HFFc6 (cell line): ENCODE data around the gene SOWAHA. TPM values are rescaled to one million over a fixed set of nuclear protein-coding genes. Genes with fewer than 3 reads are reported as not detected.
"Not testable (repeated sequence)": the region's sequence is repeated elsewhere in the genome, so short reads cannot be mapped to it uniquely, and the experiment has no call there.

ENCODE experiments used
- DNase-seq: peaks from one replicate; pipeline ENCODE4 v3.0.0-alpha.2; 2018
- H3K27ac Mint-ChIP-seq: 2 replicates; pipeline ENCODE4 v1.8.0; 2020; ENCODE audit warnings: mild to moderate bottlenecking, mixed read lengths
- H3K27me3 Mint-ChIP-seq: 2 replicates; pipeline ENCODE4 v1.8.0; 2021; ENCODE audit warnings: mild to moderate bottlenecking, moderate library complexity, mixed read lengths; ENCODE audit not compliant: insufficient read depth
- H3K36me3 Mint-ChIP-seq: 2 replicates; pipeline ENCODE4 v1.8.0; 2021; ENCODE audit warnings: low read depth, mixed read lengths
- H3K4me1 Mint-ChIP-seq: 2 replicates; pipeline ENCODE4 v1.8.0; 2020; ENCODE audit warnings: low read depth, mixed read lengths
- H3K4me3 Mint-ChIP-seq: 2 replicates; pipeline ENCODE4 v1.8.0; 2020; ENCODE audit warnings: mild to moderate bottlenecking, moderate library complexity, mixed read lengths
- H3K9me3 Mint-ChIP-seq: 2 replicates; pipeline ENCODE4 v1.8.0; 2020; ENCODE audit warnings: mild to moderate bottlenecking, mixed read lengths
- CTCF ChIP-seq: fragments of 200-600 bp; sonication (generic); IDR thresholded peaks from 2 replicates; pipeline ENCODE4 v1.5.0; 2021; ENCODE audit warnings: antibody characterized with exemption, mild to moderate bottlenecking
- total RNA-seq, 6 experiments: library from RNA; stranded (reverse); fragmentation: NEBNext Ultra II Directional; extraction: Animal tissue kit (Norgen Biotek cat#: 25700); gene quantifications; 2 replicates in 1 of 6; 3 replicates in 5 of 6; pipeline ENCODE4 v1.2.3, GENCODE V29; 2021

The SOWAHA gene
- total RNA-seq, 6 experiments from 2014 or later = not detected

- H3K36me3 Mint-ChIP-seq = no peaks in the 10 kb centered on the region
- H3K27ac Mint-ChIP-seq = no peak overlapping the region
- H3K4me3 Mint-ChIP-seq = no peak overlapping the region
- H3K9me3 Mint-ChIP-seq = no peaks in the 10 kb centered on the region
- no peak for TF ChIP-seq CTCF
- H3K4me1 Mint-ChIP-seq = peaks cover 14% of the 10 kb centered on the region
- no peak for DNase-seq
- H3K27me3 Mint-ChIP-seq = no peaks in the 10 kb centered on the region; the same call in 1 of the 2 replicates
These were observed 36.2 kb downstream of the SOWAHA start for GRCh38 chr5:132849347-132849746.

GRCh38 chr5:132850066-132850465 is 37.0 kb downstream of the SOWAHA start:
- peaks cover 19% of the 10 kb centered on the region for H3K4me1 Mint-ChIP-seq
- DNase-seq = peak; percentile 25
- H3K36me3 Mint-ChIP-seq = no peaks in the 10 kb centered on the region
- no peaks in the 10 kb centered on the region for H3K9me3 Mint-ChIP-seq
- no peak overlapping the region for H3K27ac Mint-ChIP-seq
- TF ChIP-seq CTCF = no peak
- peak overlapping the region; percentile 12; the same call in 1 of the 2 replicates for H3K4me3 Mint-ChIP-seq
- H3K27me3 Mint-ChIP-seq = no peaks in the 10 kb centered on the region; the same call in 1 of the 2 replicates

GRCh38 chr5:132853323-132853722 is 40.2 kb downstream of the SOWAHA start:
- Mint-ChIP-seq H3K27me3 (peaks cover 8% of the 10 kb centered on the region), H3K4me1 (peaks cover 19% of the 10 kb centered on the region), H3K9me3 (no peaks in the 10 kb centered on the region), H3K36me3 (no peaks in the 10 kb centered on the region), H3K27ac (no peak overlapping the region), H3K4me3 (no peak overlapping the region)
- TF ChIP-seq CTCF = no peak
- no peak for DNase-seq

- Mint-ChIP-seq H3K4me3 (no peak overlapping the region), H3K36me3 (no peaks in the 10 kb centered on the region), H3K4me1 (peaks cover 19% of the 10 kb centered on the region), H3K9me3 (no peaks in the 10 kb centered on the region), H3K27me3 (peaks cover 8% of the 10 kb centered on the region), H3K27ac (no peak overlapping the region)
- TF ChIP-seq CTCF = no peak
- no peak for DNase-seq
These were observed 40.7 kb downstream of the SOWAHA start for GRCh38 chr5:132853790-132854189.

GRCh38 chr5:132854301-132854700 is 41.2 kb downstream of the SOWAHA start:
- Mint-ChIP-seq H3K4me3 (no peak overlapping the region), H3K9me3 (no peaks in the 10 kb centered on the region), H3K36me3 (no peaks in the 10 kb centered on the region), H3K27ac (peak overlapping the region; percentile 14; the same call in 1 of the 2 replicates), H3K27me3 (peaks cover 8% of the 10 kb centered on the region), H3K4me1 (peaks cover 19% of the 10 kb centered on the region)
- no peak for TF ChIP-seq CTCF
- no peak for DNase-seq

- not testable (repeated sequence) for H3K4me3 Mint-ChIP-seq, H3K27me3 Mint-ChIP-seq, DNase-seq, H3K9me3 Mint-ChIP-seq, H3K27ac Mint-ChIP-seq, H3K36me3 Mint-ChIP-seq
- H3K4me1 Mint-ChIP-seq = peaks cover 20% of the 10 kb centered on the region
These were observed 41.9 kb downstream of the SOWAHA start for GRCh38 chr5:132854992-132855391.
